ENCODE results near the gene TRIM14. TPM values are rescaled to one million over a fixed set of nuclear protein-coding genes. Genes with fewer than 3 reads are reported as not detected.

TRIM14 gene
- total RNA-seq, 4 donors from 2014 or later, result 9.4 to 16.8 (median 10.1) TPM

GRCh38 chr9:98062161-98062560 lies 56.9 kb downstream of the TRIM14 start:
- H3K4me1 ChIP-seq, result peaks cover 0 to 29% (median 13%) of the 10 kb centered on the region in 4 donors
- no peaks in the 10 kb centered on the region for H3K9me3 ChIP-seq
- H3K36me3 ChIP-seq, result peaks cover 0 to 59% (median 10%) of the 10 kb centered on the region in 3 donors
- H3K27me3 ChIP-seq, result no peaks in the 10 kb centered on the region
- WGBS, 2 donors, result 83 to 88% methylated on average over 3 of the region's 3 CpGs
- no peak overlapping the region for H3K4me3 ChIP-seq
- TF ChIP-seq CTCF (IDR thresholded peaks at IDR 0.05), result no peak
- no peak overlapping the region for H3K27ac ChIP-seq
- DNase-seq (ENCODE audit: low spot score in 2 of 2), result no peak

GRCh38 chr9:98057138-98057799 lies 61.8 kb downstream of the TRIM14 start:
- H3K4me1 ChIP-seq, result peaks cover 0 to 37% (median 13%) of the 10 kb centered on the region in 4 donors
- peak overlapping the region; percentile 87 to 97 (median 96) for H3K27ac ChIP-seq
- DNase-seq (ENCODE audit: low spot score in 2 of 2), result peak in 1 of 2 donors; percentile 10
- peaks cover 0 to 19% (median 3%) of the 10 kb centered on the region in 3 donors for H3K36me3 ChIP-seq
- no peaks in the 10 kb centered on the region for H3K27me3 ChIP-seq
- TF ChIP-seq CTCF (IDR thresholded peaks at IDR 0.05) (no peak), EP300 (IDR thresholded peaks at IDR 0.05) (no peak), POLR2A (IDR thresholded peaks at IDR 0.05) (no peak)
- no peaks in the 10 kb centered on the region for H3K9me3 ChIP-seq
- peak overlapping the region; percentile 75 to 100 (median 94) for H3K4me3 ChIP-seq
- WGBS, 2 donors, result 6 to 8% methylated on average over 14 of the region's 14 CpGs

GRCh38 chr9:98056269-98057137 lies 62.5 kb downstream of the TRIM14 start, which contains the start of gene NANS:
Gene NANS, plus strand, starts transcription at chr9:98056732. Its CDS starts 77 bp downstream, at chr9:98056809.
- peak within 1 kb of the TSS; percentile 75 to 100 (median 94) for H3K4me3 ChIP-seq
- peaks cover 0 to 37% (median 13%) of the 10 kb centered on the region in 4 donors for H3K4me1 ChIP-seq
- H3K27ac ChIP-seq, result peak within 1 kb of the TSS; percentile 87 to 97 (median 96)
- peak; percentile 89 for DNase-seq (ENCODE audit: low spot score in 2 of 2)
- 1% methylated on average over 27 to 60 of the region's 80 CpGs for WGBS, 2 donors
- no peaks in the 10 kb centered on the region for H3K27me3 ChIP-seq
- peaks cover 0 to 13% (median 3%) of the 10 kb centered on the region in 3 donors for H3K36me3 ChIP-seq
- H3K9me3 ChIP-seq, result no peaks in the 10 kb centered on the region
- peak in 1 of 2 donors; percentile 95 for TF ChIP-seq EP300 (IDR thresholded peaks at IDR 0.05)
- TF ChIP-seq POLR2A (IDR thresholded peaks at IDR 0.05), result peak; percentile 92 to 98
- peak in 1 of 5 experiments; percentile 28 for TF ChIP-seq CTCF (IDR thresholded peaks at IDR 0.05)

- Histone ChIP-seq H3K4me3 (no peak overlapping the region), H3K9me3 (no peaks in the 10 kb centered on the region), H3K27me3 (no peaks in the 10 kb centered on the region), H3K36me3 (no peaks in the 10 kb centered on the region), H3K4me1 (peaks cover 0 to 31% (median 12%) of the 10 kb centered on the region in 4 donors), H3K27ac (no peak overlapping the region)
- TF ChIP-seq CTCF (IDR thresholded peaks at IDR 0.05) (no peak), EP300 (IDR thresholded peaks at IDR 0.05) (no peak), POLR2A (IDR thresholded peaks at IDR 0.05) (no peak)
- WGBS, 2 donors, result 93 to 94% methylated on average over 7 of the region's 7 CpGs
- DNase-seq (ENCODE audit: low spot score in 2 of 2), result no peak
These were observed 64.6 kb downstream of the TRIM14 start for GRCh38 chr9:98054376-98054951.
